Rectal smooth muscle tissue (tissue), 1 donor: ENCODE measurements around the gene CYP2E1.
"Not testable (repeated sequence)": the region's sequence is repeated elsewhere in the genome, so short reads cannot be mapped to it uniquely, and the experiment has no call there.

Experiments used
- H3K27ac ChIP-seq: one replicate; pipeline ENCODE4 v1.7.0; 2013; ENCODE audit warnings: low read depth, low read length, inconsistent platforms
- H3K27me3 ChIP-seq: one replicate; pipeline ENCODE4 v1.7.0; 2013; ENCODE audit warnings: low read length; ENCODE audit not compliant: control insufficient read depth, insufficient read depth
- H3K36me3 ChIP-seq: one replicate; pipeline ENCODE4 v1.7.0; 2013; ENCODE audit warnings: low read length; ENCODE audit not compliant: control insufficient read depth, insufficient read depth
- H3K4me1 ChIP-seq: one replicate; pipeline ENCODE4 v1.7.0; 2013; ENCODE audit warnings: low read length; ENCODE audit not compliant: control insufficient read depth, insufficient read depth
- H3K4me3 ChIP-seq: one replicate; pipeline ENCODE4 v1.7.0; 2013; ENCODE audit warnings: low read length
- H3K9ac ChIP-seq: one replicate; pipeline ENCODE4 v1.7.0; 2013; ENCODE audit warnings: low read length

CYP2E1 gene

DNA sequence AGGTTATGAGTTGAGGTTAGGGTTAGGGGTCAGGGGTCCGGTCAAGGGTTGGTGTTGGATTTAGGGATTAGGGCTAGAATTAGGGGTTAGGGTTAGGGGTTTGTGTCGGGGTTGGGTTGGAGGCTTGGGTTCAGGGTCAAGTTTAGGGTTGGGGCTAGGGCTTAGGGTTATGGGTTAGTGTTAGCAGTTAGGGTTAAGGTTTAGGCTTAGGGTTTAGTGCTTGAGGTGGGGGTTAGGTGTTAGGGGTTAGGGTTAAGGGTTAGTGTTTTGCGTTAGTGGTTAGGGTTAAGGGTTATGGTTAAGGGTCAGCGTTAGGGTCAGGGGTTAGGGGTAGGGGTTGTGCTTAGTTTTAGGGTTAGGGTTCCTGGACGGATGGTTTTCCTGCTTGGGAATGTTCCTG, 40.0 kb downstream of the CYP2E1 start:
- Histone ChIP-seq H3K36me3 (no peaks in the 10 kb centered on the region), H3K27ac (no peak overlapping the region), H3K4me3 (no peak overlapping the region), H3K9ac (no peak overlapping the region), H3K4me1 (no peaks in the 10 kb centered on the region), H3K27me3 (no peaks in the 10 kb centered on the region)

DNA sequence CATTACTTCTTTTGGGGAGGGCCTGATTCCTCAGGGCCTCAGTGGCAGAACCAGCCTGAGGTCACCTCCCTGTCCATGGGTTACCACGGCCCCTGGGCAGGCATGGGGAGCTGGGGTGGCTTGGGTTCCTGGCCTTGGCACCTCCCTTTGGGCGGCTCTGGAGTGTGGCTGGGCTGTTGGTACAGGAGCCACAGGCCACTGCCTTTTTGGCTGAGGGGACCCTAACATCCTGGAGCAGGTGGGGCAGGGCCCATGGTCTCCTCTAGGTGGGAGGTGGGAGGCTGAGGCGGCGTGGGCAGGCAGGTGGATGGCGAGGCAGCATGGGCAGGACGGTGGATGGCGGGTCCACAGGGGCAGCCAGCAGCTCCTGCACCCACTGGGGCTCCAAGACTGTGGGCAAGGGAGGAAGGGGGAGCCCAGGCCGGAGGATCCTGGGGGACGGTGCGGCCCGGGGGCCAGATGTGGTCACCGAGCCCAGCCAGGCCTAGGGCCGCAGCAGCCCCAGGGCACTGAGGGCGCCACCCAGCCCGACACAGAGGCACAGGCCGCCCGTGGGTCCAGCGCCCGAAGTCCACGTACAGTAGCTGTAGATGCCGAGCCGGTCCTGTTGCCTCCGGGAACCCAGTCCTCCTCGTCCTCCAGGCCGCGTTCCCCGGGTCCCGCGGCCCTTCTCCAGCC, 40.6 kb downstream of the CYP2E1 start:
- Histone ChIP-seq H3K27me3 (no peaks in the 10 kb centered on the region), H3K9ac (no peak overlapping the region), H3K4me1 (no peaks in the 10 kb centered on the region), H3K36me3 (no peaks in the 10 kb centered on the region), H3K27ac (no peak overlapping the region), H3K4me3 (no peak overlapping the region)

DNA sequence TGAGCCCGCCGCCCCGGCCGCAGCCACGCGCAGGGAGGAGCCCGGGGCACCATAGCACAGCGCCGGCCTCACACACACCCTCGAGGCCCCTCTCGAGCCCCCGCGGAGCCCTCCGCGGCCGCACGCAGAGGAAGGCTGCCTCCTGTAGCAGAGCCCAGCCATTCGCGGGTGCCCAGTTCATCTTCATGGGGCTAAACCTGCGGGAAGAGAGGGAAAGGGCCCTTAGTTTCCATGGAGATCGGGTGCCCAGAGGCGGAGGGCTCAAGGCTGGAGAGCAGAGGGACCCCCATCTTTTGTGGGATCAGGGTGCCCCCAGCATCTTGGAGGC, 41.1 kb downstream of the CYP2E1 start:
- H3K27ac ChIP-seq = no peak overlapping the region
- no peak overlapping the region for H3K9ac ChIP-seq

DNA sequence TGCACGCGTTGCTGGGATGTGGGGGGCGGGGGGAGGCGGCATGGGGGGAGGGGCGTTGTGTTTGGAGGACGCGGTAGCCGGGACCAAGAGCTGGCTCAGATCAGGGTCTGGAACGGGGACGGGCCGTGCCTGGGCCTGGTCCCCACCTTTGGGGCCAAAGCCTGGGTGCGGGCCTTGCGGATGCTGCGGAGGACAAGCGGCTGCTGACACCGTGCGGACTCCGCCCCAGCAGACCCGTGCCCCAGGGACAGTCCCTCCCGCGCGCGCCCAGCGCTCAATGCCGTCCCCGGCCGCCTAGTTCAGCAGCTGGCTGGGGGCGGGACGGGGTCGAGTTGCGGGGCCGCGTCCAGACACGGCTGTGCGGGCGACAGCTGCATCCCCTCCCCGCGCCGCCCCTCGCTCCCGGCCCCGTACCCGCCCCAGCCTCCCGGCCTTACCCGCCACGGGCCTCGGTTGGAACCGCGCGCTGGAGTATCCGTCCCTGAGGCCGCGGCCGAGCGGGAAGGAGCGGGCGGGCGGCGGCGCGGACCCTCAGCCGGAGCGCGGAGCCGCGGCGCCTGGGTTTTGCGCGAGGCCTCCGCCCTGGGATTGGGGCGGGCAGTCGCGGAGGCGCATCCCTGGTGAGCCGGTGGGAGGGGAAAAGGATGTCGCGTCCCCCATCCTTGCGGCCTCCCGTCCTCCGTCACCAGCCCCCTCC, 41.8 kb downstream of the CYP2E1 start:
- H3K36me3 ChIP-seq, H3K4me3 ChIP-seq: not testable (repeated sequence)

More for the DNA sequence above, 41.1 kb downstream of the CYP2E1 start:
- H3K36me3 ChIP-seq = no peaks in the 10 kb centered on the region
- no peak overlapping the region for H3K4me3 ChIP-seq
- H3K4me1 ChIP-seq = no peaks in the 10 kb centered on the region
- no peaks in the 10 kb centered on the region for H3K27me3 ChIP-seq

DNA sequence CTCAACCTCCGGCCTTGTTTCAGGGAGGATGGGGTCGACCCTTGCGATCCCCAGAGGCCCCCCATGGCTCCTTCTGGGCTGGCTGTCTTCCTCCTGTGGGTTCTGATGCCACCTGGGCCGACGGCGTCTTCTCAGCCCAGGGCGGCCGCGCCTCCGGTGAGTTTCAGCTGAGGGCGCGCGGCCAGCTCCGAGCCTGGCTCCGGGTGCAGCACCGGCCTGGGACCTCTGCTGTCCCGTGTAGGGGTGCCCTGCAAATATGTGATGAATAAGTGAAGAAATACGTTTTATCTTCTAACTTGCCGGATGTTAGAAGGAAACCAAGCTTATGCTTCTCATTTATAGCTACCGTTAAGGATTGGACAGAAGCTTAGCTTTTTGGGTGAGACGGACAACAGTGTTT, 42.6 kb downstream of the CYP2E1 start:
- not testable (repeated sequence) for H3K27me3 ChIP-seq, H3K36me3 ChIP-seq, H3K27ac ChIP-seq, H3K9ac ChIP-seq, H3K4me3 ChIP-seq, H3K4me1 ChIP-seq

More for the DNA sequence above, 41.8 kb downstream of the CYP2E1 start:
- not testable (repeated sequence) for H3K9ac ChIP-seq, H3K27ac ChIP-seq, H3K27me3 ChIP-seq, H3K4me1 ChIP-seq

DNA sequence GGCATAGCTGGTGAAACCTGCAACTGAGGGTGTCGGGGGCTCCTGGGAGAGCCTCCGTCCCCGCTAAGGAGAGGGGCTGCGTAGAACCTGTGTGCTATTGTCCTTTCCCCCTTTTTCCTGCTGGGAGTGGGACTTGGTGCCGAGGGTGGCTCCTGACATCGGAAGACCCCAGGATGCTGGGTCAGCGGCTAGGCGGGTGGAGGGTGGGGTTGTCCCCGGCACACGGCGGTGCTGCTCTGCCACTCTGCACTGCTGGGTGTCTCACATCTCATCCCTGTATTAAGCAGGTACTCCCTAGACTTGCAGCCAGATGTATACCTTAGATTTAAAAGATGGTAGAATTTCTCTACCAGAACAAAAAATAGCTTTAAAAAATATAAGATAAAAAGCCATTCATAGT, 44.9 kb downstream of the CYP2E1 start:
- not testable (repeated sequence) for H3K36me3 ChIP-seq, H3K4me3 ChIP-seq, H3K4me1 ChIP-seq, H3K9ac ChIP-seq, H3K27me3 ChIP-seq, H3K27ac ChIP-seq

DNA sequence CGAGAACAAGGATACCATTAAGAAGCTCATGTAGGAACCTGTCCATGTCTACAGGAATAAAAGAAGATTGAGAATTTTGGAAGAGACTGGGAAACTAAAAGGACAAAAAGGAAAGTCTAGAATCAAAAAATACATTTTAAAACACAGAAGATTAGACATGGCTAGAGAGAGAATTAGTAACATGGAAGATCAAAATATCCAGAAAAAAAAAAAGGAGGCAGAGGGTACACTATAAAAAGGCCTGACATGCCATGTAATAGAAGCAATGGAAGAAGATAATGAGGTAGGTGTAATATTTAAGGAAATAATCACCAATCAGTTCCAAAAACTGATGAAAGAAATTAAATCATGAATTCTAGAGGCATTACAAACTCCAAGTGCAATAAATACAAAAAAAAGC, 46.3 kb downstream of the CYP2E1 start:
- H3K9ac ChIP-seq, H3K27ac ChIP-seq, H3K4me1 ChIP-seq, H3K36me3 ChIP-seq, H3K4me3 ChIP-seq, H3K27me3 ChIP-seq: not testable (repeated sequence)

DNA sequence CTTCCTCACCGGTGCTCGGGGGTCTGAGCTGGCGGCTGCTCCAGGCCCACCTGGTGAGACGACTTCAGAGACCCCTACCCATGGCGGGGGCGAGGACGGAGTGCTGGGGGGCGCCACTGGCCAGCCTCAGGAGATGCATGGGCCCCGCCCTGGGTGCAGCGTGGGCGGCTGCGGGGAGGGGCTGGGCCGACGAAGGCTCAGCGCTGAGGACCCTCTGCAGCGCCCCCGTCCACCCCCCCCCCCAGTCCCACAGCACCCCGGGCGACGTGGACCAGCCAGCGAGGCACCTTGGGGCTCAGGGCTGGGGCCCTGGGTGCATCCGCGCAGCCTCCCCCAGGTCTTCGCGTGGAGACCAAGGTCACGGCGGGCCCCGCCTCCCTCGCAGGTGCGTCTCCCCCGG, 49.9 kb downstream of the CYP2E1 start:
- not testable (repeated sequence) for H3K4me1 ChIP-seq, H3K27ac ChIP-seq

More for the DNA sequence above, 49.9 kb downstream of the CYP2E1 start:
- not testable (repeated sequence) for H3K36me3 ChIP-seq, H3K27me3 ChIP-seq, H3K9ac ChIP-seq, H3K4me3 ChIP-seq
